Nucleus accumbens (tissue), 56 donors: Measurements from ENCODE around the gene TUBE1.
"Not testable (repeated sequence)": the region's sequence is repeated elsewhere in the genome, so short reads cannot be mapped to it uniquely, and the experiment has no call there.

Experiments
- DNase-seq, 56 donors: peaks; one replicate each; lab custom pipeline; 2025; lab: John Stamatoyannopoulos, UW

Gene TUBE1

GRCh38 chr6:112087136-112087911 lies at the start of gene TUBE1, which contains the start of gene FAM229B:
TSS of gene TUBE1 (minus strand) at chr6:112087482. CDS start at chr6:112087434, 48 bp downstream.
TSS of gene FAM229B (plus strand) at chr6:112087591. CDS start at chr6:112099284, 11,693 bp downstream.
- peak; percentile 46 to 97 (median 88) for DNase-seq

GRCh38 chr6:112130878-112131277 lies 43.6 kb upstream of the TUBE1 start:
- DNase-seq, result no peak

GRCh38 chr6:112128208-112128607 lies 40.9 kb upstream of the TUBE1 start:
- no peak for DNase-seq

GRCh38 chr6:112123982-112124381 lies 36.7 kb upstream of the TUBE1 start:
- no peak for DNase-seq

- no peak for DNase-seq
Measured at GRCh38 chr6:112122756-112123155, 35.5 kb upstream of the TUBE1 start.

- DNase-seq, result no peak
Measured at GRCh38 chr6:112118034-112118433, 30.8 kb upstream of the TUBE1 start.

- DNase-seq, result no peak
Measured at GRCh38 chr6:112117554-112117953, 30.3 kb upstream of the TUBE1 start.

- no peak for DNase-seq
Measured at GRCh38 chr6:112116221-112116620, 28.9 kb upstream of the TUBE1 start.

DNA sequence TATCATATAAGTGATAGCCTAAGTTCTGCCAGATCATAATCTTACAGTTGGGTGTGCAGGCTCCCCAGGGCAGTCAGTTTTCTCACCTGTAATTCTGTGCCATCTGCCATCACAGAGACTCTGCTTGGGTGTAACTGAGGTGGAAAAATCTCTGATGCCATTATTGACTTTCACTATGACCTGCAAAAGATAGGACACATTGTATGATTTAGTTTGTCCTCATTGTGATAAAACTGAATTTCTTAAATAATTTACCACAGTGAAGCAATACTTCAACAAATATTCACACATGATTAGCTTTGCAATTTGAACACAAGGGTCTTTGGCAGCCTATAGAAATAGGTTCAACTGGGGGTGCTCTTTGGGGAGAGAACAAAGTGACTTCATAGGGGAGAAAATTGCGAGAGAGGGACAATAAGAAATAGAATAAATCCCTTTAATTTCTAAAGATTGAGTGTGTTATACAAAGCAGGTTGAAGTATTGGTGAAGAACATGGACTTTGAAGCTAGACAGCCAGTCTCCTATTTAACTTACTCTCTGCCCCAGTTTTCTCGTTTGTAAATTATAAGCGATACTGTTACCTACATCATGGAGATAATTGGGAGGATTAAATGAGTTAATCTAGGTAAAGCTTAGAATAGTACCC lies 27.4 kb upstream of the TUBE1 start:
- DNase-seq, result no peak

GRCh38 chr6:112113918-112114317 lies 26.6 kb upstream of the TUBE1 start:
- no peak for DNase-seq

DNA sequence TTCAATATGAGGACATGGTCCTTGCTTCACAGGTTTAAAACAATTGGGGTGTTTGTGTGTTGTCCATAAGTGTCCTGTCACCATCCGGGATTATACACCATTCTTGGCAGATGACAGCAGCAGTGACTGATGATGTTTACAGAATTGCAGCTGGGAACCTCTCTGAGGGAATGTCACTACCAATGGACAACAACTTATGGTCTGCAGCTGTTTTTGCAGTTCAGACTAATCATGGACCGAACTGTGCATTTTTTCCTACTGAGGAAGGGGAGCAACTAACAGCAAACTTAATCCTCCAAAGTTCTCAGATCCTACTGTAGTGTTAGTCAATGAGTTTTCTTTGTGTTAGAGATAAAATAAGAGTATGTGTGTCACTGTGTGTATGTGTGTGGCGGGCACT lies 26.1 kb upstream of the TUBE1 start:
- DNase-seq, result peak in 3 of 56 donors; percentile 0 to 10 (median 8)

DNA sequence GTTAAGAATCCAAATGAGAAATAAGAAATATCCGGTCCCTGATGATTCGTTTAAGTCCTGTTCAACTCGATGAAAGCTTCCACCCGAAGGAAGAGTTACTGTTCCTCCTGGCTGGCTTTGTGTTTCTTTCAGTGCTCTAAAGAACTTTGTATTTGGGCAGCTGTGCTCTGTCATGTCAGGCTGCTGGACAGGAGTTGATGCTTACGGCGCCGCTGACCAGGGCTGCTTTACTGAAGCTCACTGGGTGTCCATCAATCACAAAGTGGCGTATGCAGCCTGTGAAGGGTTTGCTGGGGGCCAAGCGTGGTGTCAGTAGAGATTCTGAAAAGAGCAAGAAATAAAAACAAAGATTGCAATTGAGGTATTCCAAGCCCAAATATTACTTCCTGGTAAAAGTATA lies 22.0 kb upstream of the TUBE1 start:
- peak in 5 of 56 donors; percentile 2 to 6 (median 4) for DNase-seq

DNA sequence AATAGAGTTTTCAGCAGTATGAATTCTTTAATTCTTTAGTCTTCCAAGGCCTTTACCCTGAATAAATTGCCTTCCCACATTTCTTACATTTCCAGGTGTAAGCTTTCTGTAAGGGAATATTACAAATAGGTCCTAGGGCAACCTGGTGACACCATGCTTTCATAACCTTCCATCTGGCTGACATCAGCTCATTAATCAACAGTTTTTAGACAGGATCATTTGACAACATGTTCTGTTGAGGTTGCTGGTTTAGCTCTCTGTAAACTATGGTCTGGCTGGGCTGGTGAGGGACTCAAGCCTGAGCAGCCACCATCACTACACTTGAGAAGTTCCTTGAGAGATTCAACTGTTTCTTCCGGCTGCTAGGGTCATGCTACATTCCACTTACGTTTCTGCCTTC lies 19.3 kb upstream of the TUBE1 start:
- no peak for DNase-seq

- not testable (repeated sequence) for DNase-seq
Measured at GRCh38 chr6:112106026-112106425, 18.7 kb upstream of the TUBE1 start.

- no peak for DNase-seq
Measured at GRCh38 chr6:112100561-112100960, 13.3 kb upstream of the TUBE1 start.

- DNase-seq, result no peak
Measured at GRCh38 chr6:112096901-112097300, 9.6 kb upstream of the TUBE1 start.

DNA sequence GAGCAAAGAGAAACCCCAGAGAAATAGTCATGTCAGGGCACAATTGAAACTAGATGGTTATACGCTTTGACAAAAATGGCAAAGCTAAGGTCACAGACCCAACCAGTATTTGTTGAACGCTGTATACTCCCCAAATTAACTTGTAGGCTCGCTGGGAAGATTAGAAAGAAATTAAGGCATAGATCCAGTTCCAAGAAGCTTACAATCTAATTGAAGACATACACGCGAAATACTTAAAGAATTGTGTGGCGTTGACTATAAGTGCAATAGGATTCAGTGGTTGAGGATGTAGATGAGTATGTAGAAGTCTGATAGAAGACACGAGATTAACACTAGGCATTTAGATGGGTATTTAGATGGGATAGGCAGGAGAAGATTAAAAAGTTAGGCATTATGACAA lies 634 bp upstream of the TUBE1 start:
- no peak for DNase-seq

DNA sequence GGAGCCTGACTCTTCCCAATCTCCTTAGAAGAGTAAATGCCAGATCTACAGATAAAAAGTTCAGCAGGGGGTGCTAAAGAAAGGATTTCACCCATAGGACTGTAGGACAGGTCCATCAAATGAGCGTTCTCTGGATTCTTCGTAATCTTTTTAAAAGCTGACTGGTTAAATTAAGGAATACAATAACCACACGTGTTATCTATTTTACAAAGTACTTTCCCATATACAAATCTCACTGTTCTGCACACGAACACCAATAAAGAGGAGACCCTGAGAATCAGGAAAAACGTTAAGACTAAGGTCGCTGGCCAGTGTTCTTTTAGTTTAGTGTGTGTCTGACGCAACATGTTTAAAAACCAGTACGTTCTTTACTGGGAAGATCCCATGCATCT lies 542 bp downstream of the TUBE1 start:
- DNase-seq, result no peak

DNA sequence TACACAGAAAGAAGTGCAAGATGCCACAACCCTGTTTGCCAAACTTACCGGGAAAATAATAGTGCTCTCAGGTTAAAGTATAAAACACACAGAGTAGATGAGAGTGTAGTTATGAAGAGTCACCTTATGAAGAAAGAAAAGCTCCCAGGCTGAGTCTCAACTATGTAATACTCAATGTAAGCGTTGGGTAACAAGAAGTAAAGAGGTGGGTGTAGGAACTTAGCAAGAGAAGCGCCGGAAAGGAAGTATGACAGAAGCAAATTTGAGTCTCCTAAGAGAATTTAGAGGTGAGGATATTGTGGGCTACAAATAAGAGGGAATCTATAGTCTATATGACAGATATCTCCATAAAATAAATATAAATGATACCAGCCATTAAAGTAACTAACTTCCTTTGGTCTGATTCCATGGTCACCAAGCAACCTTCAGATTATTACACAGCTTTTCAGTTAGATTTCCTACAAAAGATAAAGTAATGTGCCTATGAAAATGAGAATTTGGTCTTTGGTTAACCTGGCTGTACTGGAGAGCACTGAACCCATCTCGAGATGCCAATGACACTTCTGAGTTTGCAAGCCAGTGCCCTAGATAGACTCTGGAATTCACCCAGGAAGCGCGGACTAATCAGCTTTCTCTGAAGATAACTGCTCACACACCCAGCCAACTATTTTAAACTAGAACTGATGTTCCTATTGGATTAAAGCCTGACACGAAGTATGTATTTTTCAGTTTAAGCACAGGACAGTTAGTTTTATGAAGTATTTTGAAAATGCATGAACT lies 1.8 kb downstream of the TUBE1 start:
- DNase-seq, result no peak

- no peak for DNase-seq
Measured at GRCh38 chr6:112081569-112081968, 5.7 kb downstream of the TUBE1 start.

GRCh38 chr6:112066606-112067005 lies 20.7 kb downstream of the TUBE1 start:
- DNase-seq, result no peak
